HG02885 (cell line): ENCODE measurements around the gene ERI2.
"Not testable (repeated sequence)": the region's sequence is repeated elsewhere in the genome, so short reads cannot be mapped to it uniquely, and the experiment has no call there.

ENCODE experiments used
- ATAC-seq: cut with Tn5 transposase; IDR thresholded peaks from one replicate; pipeline ENCODE4 v1.9.1; 2021; ENCODE audit warnings: mild to moderate bottlenecking; ENCODE audit not compliant: unreplicated experiment, poor library complexity

The ERI2 gene

DNA sequence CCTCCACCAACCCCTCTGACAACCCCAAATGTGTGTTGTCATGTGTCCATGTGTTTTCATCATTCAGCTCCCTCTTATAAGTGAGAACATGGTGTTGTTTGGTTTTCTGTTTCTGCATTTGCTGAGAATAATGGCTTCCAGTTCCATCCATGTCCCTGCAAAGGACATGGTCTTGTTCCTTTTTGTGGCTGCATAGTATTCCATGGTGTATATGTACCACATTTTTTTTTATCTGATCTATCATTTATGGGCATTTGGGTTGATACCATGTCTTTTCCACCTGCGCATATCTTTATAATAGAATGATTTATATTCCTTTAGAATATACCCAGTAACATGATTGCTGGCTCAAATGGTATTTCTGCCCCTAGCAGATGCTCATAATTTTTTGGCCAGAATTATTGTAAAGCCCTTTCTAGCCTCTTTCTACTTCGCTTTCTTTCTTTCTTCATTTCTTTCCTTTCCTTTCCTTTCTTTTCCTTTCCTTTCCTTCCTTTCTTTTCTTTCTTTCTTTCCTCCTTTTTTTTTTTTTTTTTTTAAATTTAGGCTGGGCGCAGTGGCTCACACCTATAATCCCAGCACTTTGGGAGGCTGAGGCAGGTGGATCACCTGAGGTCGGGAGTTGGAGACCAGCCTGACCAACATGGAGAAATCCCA is 12.8 kb upstream of the ERI2 start:
- ATAC-seq, result no peak

DNA sequence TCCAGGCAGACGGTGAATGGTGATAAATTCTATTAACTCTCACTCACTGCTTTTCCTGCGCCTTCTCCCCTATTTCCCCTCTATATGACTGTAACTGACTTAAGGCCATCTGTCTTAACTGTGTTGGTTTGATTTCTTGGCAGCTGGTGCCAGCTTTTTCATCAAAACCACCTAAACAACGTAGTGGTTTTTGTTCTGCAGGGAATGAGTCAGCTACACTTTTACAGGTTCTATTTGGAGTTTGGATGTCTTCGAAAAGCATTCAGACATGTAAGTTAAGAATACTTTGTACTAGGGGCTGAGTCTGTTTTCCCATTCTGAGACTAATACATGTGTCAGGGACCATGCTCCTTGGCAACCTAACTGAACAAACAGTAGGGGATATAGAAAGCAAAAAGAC is 8.5 kb upstream of the ERI2 start:
- no peak for ATAC-seq

DNA sequence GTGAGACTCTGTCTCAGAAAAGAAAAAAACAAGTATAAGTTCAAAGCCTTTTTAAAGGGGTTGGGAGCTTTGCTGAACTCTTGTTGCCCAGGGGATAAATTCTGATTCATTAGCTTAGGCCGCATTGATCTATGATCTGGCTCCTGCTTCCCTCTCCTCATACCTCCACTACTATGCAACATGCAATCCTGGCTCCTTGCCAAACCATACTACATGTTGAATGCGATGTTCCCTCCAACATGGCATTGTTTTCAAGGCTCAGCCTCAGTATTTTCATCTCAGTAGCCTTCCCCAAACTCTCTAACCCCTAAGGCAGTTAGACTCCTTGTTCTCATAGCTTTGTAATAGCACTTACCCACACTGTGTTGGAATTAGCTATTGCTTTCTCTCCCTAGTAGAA is 6.2 kb upstream of the ERI2 start:
- no peak for ATAC-seq

DNA sequence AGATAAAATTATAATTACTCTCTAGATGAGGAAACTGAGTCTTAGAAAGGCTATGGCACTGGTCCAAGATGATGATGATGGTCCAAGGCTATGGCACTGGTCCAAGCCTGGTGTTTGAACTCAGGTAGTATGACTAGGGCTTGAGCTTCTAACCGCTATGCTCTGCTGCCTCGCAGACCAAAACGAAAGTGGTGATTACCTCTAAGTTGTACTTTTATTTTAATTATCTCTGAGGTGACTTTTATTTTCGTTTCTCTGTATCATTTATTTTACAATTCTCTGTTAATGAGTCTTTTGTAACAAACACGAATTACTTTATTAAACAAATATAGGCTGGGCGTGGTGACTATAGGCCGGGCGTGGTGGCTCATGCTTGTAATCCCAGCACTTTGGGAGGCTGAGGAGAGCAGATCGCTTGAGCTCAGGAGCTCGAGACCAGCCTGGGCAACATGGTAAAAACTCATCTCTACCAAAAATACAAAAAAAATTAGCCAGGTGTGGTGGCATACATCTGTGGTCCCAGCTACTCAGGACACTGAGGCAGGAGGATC is 5.7 kb upstream of the ERI2 start:
- ATAC-seq, result no peak

DNA sequence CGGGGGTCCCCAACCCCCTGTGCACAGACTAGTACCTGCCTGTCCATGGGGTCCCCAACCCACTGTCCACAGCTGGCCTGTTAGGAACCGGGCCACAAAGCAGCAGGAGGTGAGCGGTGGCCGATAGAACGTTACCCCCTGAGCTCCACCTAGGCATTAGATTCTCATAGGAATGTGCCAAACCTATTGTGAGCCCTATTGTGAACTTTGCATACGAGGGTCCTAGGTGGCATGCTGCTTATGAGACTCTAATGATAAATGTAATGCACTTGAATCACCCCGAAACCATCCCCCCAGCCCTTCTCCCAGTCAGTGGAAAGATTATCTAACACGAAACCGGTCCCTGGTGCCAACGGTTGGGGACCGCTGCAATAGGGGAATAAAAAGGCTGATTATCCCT is 1.6 kb upstream of the ERI2 start:
- ATAC-seq, result no peak

DNA sequence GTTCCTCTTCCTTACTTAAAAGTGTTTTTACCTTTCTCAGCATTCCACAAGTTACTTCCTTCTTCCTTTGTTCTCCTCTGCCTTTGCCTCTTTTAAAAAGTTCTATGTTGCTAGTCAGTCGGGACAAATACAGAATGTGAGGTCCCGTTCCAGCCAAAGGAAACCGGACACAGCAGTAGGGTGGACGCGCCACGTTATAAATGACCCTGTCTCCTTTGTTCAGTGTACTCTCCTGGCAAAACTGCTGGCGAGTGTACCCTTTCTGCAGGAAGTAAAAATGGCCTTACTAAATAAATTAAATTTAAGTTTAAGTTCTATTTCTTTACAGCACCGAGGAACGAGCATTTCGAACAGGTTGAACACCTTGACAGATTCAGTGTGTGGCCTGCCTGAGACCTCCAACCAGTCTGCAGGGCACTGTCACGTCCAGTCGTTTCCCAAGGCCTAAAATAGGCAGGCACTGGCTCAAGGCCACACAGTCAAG is 546 bp downstream of the ERI2 start:
- not testable (repeated sequence) for ATAC-seq

DNA sequence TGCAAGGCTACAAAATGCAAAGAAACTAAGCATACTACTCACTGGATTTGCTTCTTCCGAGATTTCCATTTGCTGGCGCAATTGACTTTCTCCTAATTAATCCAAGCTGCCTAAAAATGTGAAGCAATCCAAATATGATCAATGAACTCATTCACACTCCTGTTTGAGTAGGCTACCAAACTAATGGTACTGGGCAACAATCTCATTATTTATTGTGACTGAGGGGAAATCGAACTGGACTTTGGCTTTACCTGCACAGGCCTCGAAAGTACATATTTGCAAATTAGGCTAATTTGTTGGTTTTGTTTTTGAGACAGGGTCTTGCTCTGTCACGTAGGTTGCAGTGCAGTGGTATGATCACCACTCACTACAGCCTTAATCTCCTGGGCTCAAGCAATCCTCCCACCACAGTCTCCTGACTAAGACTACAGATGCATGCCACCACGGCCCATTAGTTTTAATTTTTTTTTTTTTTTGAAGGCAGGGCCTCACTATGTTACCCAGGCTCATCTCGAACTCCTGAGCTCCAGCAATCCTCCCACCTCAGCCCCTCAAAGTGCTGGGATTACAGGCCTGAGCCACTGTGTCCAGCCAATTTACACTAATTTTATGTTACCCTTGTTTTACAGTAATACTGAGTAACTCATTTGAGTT is 2.6 kb downstream of the ERI2 start:
- no peak for ATAC-seq

DNA sequence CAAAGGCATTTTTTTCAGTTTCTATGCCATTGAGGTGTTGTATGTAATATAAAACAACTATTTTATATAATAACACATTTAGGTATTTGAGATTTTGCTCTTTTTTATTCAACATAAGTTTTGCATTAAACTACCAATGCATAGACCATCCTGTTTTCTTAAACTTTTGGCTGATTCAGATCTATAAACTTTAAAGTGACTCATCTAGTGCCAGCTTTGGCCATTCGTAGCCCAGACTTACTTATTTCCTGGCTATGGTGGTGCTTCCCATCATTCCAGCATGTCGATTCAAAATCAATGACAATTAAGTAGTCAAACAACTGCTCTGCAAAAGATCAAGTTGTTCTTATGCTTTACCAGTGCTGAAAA is 3.1 kb downstream of the ERI2 start:
- no peak for ATAC-seq

DNA sequence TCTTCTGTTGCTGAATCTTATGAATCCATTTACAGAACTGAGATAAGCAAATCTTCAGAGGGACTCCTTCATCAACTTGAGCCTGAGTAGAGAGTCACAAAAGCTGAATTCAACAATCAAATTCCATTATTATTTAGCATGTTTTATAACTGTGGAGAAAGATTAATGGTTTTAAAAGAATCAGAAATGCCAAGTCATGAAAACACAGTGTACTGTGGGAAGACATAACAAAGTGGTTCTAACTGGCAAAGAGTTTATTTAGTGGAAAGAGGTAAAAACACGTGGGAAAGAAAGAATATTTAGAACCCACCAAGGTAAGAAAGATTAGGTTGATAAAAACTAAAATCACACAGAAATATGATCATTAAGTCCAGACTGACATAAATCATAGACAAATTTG is 5.0 kb downstream of the ERI2 start:
- ATAC-seq, result no peak

DNA sequence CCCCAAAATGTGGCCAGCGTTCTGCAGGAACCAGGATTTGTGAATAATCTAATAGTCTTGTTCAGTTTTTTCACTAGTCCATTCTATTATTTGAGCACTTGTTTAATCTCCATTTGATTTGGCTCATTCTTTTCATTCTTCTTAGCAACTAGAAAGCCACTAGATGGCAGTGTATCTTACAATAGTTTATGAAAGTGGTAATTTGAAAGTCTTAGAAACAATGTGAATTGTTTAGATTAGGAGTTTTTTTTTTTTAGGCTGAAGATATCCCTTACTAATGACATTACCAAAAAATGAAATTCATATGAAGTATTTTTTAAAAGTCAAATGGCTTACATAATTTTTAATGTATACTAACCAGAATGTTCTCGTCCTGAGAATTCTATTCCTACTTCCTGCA is 6.7 kb downstream of the ERI2 start:
- no peak for ATAC-seq

DNA sequence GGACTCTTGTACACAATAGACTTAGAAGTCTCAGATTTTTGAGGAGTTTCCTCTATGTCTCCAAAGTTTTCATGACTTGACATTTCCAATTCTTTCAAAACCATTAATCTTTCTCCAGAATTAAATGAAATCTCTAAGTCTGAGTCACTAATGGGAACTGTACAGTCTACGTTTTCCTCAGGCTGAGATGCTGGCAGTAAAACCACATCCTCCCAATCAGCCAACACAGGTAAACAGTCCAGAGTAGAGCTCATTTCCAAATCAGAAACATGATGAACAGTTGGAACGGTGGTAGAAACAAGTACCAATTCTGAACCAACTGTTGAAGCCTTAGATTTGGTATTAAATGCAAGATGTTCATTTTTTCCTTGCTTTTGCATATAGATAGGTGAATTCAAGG is 7.9 kb downstream of the ERI2 start:
- no peak for ATAC-seq

DNA sequence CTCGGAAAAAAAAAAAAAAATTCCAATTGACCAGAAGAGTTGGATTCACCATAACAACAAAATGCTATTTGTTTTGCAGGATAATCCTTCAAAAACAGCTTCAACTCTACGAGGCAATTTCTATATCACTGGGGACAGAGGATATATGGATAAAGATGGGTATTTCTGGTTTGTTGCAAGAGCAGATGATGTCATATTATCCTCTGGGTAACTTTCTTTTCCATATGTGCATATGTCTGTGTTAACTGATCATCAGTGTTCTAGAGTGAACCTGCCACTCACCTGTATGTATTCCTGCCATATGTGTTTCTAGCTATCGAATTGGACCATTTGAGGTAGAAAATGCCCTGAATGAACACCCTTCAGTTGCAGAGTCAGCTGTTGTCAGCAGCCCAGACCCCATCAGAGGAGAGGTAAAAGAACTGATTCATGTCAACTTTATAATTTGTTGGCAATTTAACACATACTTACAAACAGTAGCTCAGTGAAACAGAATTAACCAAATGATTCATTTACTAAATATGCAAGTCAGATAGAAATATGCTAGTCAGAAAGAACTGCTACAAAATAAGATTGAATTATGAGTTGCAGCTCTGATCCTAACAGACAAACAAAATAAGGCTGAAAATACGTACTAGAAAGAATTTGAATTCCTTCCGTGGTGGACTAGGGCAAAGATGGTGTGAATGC is 14.2 kb downstream of the ERI2 start:
- ATAC-seq, result no peak

DNA sequence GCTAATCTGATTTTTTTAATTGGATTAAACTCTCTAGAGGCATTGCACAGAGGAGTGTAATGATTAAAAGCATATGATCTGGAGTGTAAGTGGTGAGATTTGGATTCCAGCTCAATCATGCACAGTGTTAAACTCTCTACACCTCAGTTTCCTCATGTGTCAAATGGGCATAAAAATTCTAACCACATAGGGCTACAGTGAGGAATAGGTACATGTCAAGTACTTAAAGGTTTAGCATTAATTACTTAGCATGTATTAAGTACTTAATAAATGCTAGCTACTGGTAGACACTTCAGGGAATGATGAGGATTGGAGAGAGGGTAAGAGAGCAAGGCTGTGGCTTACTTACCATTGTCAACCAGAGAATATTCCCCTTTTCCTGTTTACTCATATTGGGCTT is 17.1 kb downstream of the ERI2 start:
- ATAC-seq, result no peak

DNA sequence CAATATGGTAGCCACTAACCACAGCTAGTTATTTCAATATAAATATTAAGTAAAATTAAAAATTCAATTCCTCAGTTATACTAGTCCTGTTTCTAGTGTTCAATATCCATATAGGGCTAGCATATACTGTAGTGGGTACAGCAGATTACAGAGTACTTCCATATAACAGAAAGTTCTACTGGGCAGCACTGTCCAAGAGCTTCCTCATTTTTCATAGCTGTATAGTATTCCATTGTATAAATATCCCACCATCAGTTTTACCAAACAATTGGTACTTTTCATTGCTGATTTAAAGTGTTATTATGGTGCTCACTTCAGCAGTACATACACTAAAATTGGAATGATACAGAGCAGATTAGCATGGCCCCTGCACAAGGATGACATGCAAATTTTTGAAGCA is 22.1 kb downstream of the ERI2 start:
- no peak for ATAC-seq

DNA sequence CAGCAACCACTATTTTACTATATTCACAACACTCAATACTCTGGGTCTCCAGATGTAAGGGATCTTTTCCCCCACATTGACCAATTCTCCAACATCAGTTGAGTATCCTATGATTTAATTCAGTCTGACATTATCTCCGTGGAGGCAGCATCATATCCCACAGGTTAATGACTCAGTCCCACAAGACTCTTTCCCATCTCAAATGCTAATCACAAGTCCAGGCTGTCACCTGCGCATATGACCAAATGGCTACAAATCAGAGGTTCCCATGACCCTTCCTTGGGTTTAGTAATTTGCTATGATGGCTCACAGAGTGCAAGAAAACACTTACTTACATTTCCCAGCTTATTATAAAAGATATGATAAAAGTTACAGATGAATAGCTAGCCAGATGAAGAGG is 23.8 kb downstream of the ERI2 start:
- ATAC-seq, result no peak

DNA sequence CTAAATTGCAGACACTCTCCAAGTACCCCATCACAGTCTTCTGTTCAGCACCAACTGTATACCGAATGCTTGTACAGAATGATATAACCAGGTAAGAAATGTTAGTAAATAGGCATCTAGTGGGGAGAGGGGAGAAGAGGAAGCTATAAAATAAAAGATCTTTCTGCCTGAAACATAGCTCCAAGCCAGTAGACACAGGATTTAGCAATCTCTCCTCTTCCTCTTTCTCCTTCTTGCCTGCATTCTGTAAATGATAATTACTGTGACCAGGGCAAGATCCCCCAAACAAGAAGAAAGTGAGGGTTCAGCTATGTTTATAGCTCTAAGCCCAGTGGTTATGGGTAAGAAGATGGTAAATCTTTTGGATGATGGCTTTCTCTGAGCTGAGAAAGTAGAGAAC is 24.6 kb downstream of the ERI2 start:
- no peak for ATAC-seq

DNA sequence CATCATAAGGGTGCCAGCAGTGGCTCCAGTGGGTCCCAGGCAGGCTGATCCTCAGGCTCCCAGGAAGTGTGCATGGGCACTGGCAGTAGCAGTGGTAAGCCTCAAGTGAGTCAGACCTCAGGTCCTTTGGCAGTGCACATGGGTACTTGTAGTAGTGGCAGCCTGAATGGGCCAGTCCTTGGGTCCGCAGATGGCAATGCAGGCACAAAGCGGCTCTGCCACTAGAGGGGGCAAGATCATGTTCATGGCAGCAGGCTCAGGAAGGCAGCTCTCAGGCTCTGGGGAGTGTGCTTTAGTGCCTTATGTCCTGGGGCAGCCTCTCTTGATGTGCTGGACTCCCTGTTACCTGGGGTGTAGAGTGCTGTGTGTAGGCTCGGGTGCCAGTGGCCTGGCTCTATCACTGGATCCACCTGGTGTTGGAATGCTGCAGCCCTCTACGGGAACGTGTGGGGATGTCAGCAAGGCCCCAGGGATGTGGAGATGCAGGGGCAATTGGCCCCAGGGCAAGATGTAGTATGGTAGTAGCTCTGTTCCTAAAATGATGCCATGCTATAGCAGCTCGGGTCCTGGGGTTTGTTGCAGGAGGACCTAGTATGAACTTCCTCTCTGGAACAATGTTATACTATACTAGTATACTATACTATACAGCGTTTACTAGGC is 31.4 kb downstream of the ERI2 start:
- ATAC-seq, result no peak

DNA sequence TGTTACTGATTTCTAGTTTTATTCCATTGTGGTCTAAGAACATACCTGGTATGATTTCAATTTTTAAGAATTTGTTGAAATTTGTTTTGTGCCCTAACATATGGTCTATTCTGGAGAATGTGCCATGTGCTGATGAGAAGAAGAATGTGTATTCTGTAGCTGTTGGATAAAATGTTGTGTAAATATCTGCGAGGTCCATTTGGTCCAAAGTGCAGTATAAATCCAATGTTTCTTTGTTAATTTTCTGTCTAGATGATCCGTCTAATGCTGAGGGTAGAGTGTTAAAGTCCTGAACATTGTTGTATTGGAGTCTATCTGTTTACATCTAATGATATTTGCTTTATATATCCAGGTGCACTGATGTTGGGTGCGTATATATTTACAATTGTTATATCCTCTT is 32.6 kb downstream of the ERI2 start:
- no peak for ATAC-seq

DNA sequence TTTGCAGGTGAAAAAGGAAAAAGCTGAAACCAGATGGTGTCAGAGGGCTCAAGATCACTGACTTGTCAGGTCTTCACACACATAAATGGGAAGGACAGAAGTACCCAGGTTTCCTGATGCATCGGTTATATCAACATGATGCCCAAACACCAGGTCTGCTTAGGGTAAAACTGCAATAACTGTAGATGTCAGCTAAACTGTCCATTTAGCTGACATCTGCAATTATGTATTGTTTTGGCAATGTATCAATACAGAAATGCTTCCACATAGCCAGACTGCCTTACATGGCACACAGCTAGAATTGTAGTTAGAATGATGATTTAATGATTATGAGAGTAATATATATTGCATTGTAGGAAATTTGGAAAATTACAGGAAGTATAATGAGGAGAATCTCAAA is 37.5 kb downstream of the ERI2 start:
- no peak for ATAC-seq

DNA sequence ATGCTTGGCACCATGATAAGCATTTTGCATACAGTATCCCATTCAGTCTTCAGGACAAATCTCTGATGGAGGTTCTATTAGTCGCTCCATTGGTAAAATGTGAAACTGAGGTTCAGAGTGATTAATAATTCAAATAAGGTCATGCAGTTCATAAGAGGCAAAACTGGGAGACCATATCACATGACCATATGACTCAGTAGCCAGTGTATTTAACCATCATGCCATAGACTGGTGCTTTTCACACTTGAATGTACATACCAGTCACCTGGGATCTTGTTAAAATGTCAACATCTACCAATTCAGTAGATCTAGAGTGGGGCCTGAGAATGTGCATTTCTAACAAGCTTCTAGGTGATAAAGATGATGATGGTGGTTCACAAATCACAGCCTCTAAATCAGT is 38.2 kb downstream of the ERI2 start:
- no peak for ATAC-seq

DNA sequence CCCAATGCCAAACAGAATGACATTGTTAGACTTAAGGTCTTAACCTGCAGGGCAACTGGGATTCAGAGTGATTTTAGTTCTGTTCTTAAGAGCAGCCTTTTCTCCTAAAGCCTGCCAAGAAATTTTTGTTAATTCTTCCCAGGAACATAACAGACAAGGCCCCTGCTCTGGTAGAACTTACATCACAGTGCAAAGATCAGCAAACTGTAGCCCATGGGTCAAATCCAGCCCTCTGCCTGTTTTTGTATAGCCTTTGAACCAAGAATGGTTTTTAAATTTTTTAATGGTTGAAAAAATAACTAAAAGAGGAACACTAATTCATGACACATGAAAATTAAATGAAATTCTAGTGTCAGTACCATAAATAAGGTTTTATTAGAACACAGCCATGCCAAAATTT is 38.7 kb downstream of the ERI2 start:
- ATAC-seq, result no peak
